ENCODE data around the gene BAIAP2L1.
"Not testable (repeated sequence)": the region's sequence is repeated elsewhere in the genome, so short reads cannot be mapped to it uniquely, and the experiment has no call there.

BAIAP2L1 gene

GRCh38 chr7:98329100-98329790 lies 71.6 kb downstream of the BAIAP2L1 start:
- DNase-seq (ENCODE audit: insufficient read length) = no peak
- TF ChIP-seq POLR2AphosphoS5 (IDR thresholded peaks at IDR 0.05; ENCODE audit: low read depth, low read length) (no peak), POLR2A (IDR thresholded peaks at IDR 0.05; ENCODE audit: low read depth, low read length) (no peak), TAF1 (IDR thresholded peaks at IDR 0.05; ENCODE audit: borderline replicate concordance, low read depth, low read length) (no peak)
- FAIRE-seq = no peak

- FAIRE-seq (no peak), DNase-seq (ENCODE audit: insufficient read length) (no peak)
- no peak for TF ChIP-seq TAF1 (IDR thresholded peaks at IDR 0.05; ENCODE audit: borderline replicate concordance, low read depth, low read length)
- TF ChIP-seq POLR2AphosphoS5 (IDR thresholded peaks at IDR 0.05; ENCODE audit: low read depth, low read length) = no peak
- TF ChIP-seq POLR2A (IDR thresholded peaks at IDR 0.05; ENCODE audit: low read depth, low read length) = no peak
These were observed 76.1 kb downstream of the BAIAP2L1 start for GRCh38 chr7:98324782-98325181.

- TF ChIP-seq TAF1 (IDR thresholded peaks at IDR 0.05; ENCODE audit: borderline replicate concordance, low read depth, low read length) (no peak), POLR2AphosphoS5 (IDR thresholded peaks at IDR 0.05; ENCODE audit: low read depth, low read length) (no peak), POLR2A (IDR thresholded peaks at IDR 0.05; ENCODE audit: low read depth, low read length) (no peak)
- FAIRE-seq (no peak), DNase-seq (ENCODE audit: insufficient read length) (no peak)
These were observed 77.1 kb downstream of the BAIAP2L1 start for GRCh38 chr7:98323597-98324322.

- no peak for TF ChIP-seq POLR2AphosphoS5 (IDR thresholded peaks at IDR 0.05; ENCODE audit: low read depth, low read length)
- no peak for TF ChIP-seq POLR2A (IDR thresholded peaks at IDR 0.05; ENCODE audit: low read depth, low read length)
- no peak for TF ChIP-seq TAF1 (IDR thresholded peaks at IDR 0.05; ENCODE audit: borderline replicate concordance, low read depth, low read length)
- FAIRE-seq = no peak
- DNase-seq (ENCODE audit: insufficient read length) = no peak
These were observed 78.3 kb downstream of the BAIAP2L1 start for GRCh38 chr7:98322331-98323270.

GRCh38 chr7:98321301-98321700 lies 79.6 kb downstream of the BAIAP2L1 start:
- TF ChIP-seq POLR2A (IDR thresholded peaks at IDR 0.05; ENCODE audit: low read depth, low read length) = no peak
- TF ChIP-seq TAF1 (IDR thresholded peaks at IDR 0.05; ENCODE audit: borderline replicate concordance, low read depth, low read length) = no peak
- no peak for TF ChIP-seq POLR2AphosphoS5 (IDR thresholded peaks at IDR 0.05; ENCODE audit: low read depth, low read length)
- FAIRE-seq (no peak), DNase-seq (ENCODE audit: insufficient read length) (no peak)

- no peak for DNase-seq (ENCODE audit: insufficient read length)
- no peak for FAIRE-seq
- TF ChIP-seq TAF1 (IDR thresholded peaks at IDR 0.05; ENCODE audit: borderline replicate concordance, low read depth, low read length) (no peak), POLR2A (IDR thresholded peaks at IDR 0.05; ENCODE audit: low read depth, low read length) (no peak), POLR2AphosphoS5 (IDR thresholded peaks at IDR 0.05; ENCODE audit: low read depth, low read length) (no peak)
These were observed 81.7 kb downstream of the BAIAP2L1 start for GRCh38 chr7:98319176-98319575.

- no peak for FAIRE-seq
- no peak for DNase-seq (ENCODE audit: insufficient read length)
- TF ChIP-seq POLR2A (IDR thresholded peaks at IDR 0.05; ENCODE audit: low read depth, low read length) (no peak), POLR2AphosphoS5 (IDR thresholded peaks at IDR 0.05; ENCODE audit: low read depth, low read length) (no peak), TAF1 (IDR thresholded peaks at IDR 0.05; ENCODE audit: borderline replicate concordance, low read depth, low read length) (no peak)
These were observed 83.4 kb downstream of the BAIAP2L1 start for GRCh38 chr7:98317366-98318040.

GRCh38 chr7:98315994-98316527 lies 84.8 kb downstream of the BAIAP2L1 start:
- not testable (repeated sequence) for DNase-seq (ENCODE audit: insufficient read length)

GRCh38 chr7:98315318-98315993 lies 85.4 kb downstream of the BAIAP2L1 start:
- no peak for FAIRE-seq
- DNase-seq (ENCODE audit: insufficient read length) = no peak
- TF ChIP-seq TAF1 (IDR thresholded peaks at IDR 0.05; ENCODE audit: borderline replicate concordance, low read depth, low read length) (no peak), POLR2AphosphoS5 (IDR thresholded peaks at IDR 0.05; ENCODE audit: low read depth, low read length) (no peak), POLR2A (IDR thresholded peaks at IDR 0.05; ENCODE audit: low read depth, low read length) (no peak)

More at GRCh38 chr7:98315994-98316527, 84.8 kb downstream of the BAIAP2L1 start:
- not testable (repeated sequence) for FAIRE-seq

GRCh38 chr7:98314469-98314868 lies 86.4 kb downstream of the BAIAP2L1 start:
- DNase-seq (ENCODE audit: insufficient read length) (no peak), FAIRE-seq (peak; percentile 73)
- TF ChIP-seq POLR2A (IDR thresholded peaks at IDR 0.05; ENCODE audit: low read depth, low read length) (no peak), TAF1 (IDR thresholded peaks at IDR 0.05; ENCODE audit: borderline replicate concordance, low read depth, low read length) (no peak), POLR2AphosphoS5 (IDR thresholded peaks at IDR 0.05; ENCODE audit: low read depth, low read length) (no peak)
